ENCODE results near the gene DOCK2.

The DOCK2 gene

DNA sequence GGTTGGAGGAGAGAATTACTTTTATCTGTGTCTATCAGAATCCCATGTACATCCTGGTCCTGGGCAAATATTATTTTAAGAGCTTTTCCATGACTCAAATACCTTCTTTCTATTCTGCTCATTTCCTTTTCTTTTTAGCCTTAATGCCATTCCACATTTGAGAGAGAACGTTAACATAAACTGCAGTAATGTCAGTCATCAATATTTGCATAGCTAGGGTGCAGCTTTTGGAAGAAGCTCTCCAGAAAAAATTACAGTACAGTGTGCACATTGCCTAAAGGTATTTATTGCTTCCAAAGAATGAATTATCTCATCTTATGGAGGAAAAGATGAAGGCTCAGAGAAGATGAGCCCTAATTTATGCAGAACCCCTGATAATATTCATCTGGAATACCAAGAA lies 284.9 kb downstream of the DOCK2 start:
- Histone ChIP-seq H3K4me1 (no peaks in the 10 kb centered on the region), H3K9me3 (no peaks in the 10 kb centered on the region), H3K36me3 (no peaks in the 10 kb centered on the region), H3K27me3 (no peaks in the 10 kb centered on the region), H3K4me3 (no peak overlapping the region), H3K27ac (no peak overlapping the region)
- DNase-seq = no peak
- TF ChIP-seq, protein P1, sequence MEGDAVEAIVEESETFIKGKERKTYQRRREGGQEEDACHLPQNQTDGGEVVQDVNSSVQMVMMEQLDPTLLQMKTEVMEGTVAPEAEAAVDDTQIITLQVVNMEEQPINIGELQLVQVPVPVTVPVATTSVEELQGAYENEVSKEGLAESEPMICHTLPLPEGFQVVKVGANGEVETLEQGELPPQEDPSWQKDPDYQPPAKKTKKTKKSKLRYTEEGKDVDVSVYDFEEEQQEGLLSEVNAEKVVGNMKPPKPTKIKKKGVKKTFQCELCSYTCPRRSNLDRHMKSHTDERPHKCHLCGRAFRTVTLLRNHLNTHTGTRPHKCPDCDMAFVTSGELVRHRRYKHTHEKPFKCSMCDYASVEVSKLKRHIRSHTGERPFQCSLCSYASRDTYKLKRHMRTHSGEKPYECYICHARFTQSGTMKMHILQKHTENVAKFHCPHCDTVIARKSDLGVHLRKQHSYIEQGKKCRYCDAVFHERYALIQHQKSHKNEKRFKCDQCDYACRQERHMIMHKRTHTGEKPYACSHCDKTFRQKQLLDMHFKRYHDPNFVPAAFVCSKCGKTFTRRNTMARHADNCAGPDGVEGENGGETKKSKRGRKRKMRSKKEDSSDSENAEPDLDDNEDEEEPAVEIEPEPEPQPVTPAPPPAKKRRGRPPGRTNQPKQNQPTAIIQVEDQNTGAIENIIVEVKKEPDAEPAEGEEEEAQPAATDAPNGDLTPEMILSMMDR (IDR thresholded peaks at IDR 0.05) = no peak
- intact Hi-C loops (cut with DNase I; ENCODE audit: low total_unique reads) = no loop called here

- intact Hi-C loops (cut with DNase I; ENCODE audit: low total_unique reads) = no loop called here
- Histone ChIP-seq H3K36me3 (no peaks in the 10 kb centered on the region), H3K4me3 (no peak overlapping the region), H3K27ac (no peak overlapping the region), H3K4me1 (no peaks in the 10 kb centered on the region), H3K9me3 (no peaks in the 10 kb centered on the region), H3K27me3 (no peaks in the 10 kb centered on the region)
- TF ChIP-seq, protein P1 (IDR thresholded peaks at IDR 0.05) = no peak
- DNase-seq = no peak
These were observed 285.4 kb downstream of the DOCK2 start for GRCh38 chr5:169922474-169922873.

- Histone ChIP-seq H3K4me1 (no peaks in the 10 kb centered on the region), H3K9me3 (no peaks in the 10 kb centered on the region), H3K27ac (no peak overlapping the region), H3K36me3 (no peaks in the 10 kb centered on the region), H3K27me3 (no peaks in the 10 kb centered on the region), H3K4me3 (no peak overlapping the region)
- intact Hi-C loops (cut with DNase I; ENCODE audit: low total_unique reads) = no loop called here
- TF ChIP-seq, protein P1 (IDR thresholded peaks at IDR 0.05) = no peak
- DNase-seq = no peak
These were observed 286.9 kb downstream of the DOCK2 start for GRCh38 chr5:169923988-169924387.

- DNase-seq = no peak
- Histone ChIP-seq H3K27ac (no peak overlapping the region), H3K9me3 (no peaks in the 10 kb centered on the region), H3K36me3 (no peaks in the 10 kb centered on the region), H3K4me3 (no peak overlapping the region), H3K27me3 (no peaks in the 10 kb centered on the region), H3K4me1 (no peaks in the 10 kb centered on the region)
- intact Hi-C loops (cut with DNase I; ENCODE audit: low total_unique reads) = no loop called here
- TF ChIP-seq, protein P1 (IDR thresholded peaks at IDR 0.05) = no peak
These were observed 296.1 kb downstream of the DOCK2 start for GRCh38 chr5:169933127-169933526.

GRCh38 chr5:169933616-169934015 lies 296.5 kb downstream of the DOCK2 start:
- H3K27me3 ChIP-seq = no peaks in the 10 kb centered on the region
- DNase-seq = no peak
- intact Hi-C loops (cut with DNase I; ENCODE audit: low total_unique reads) = no loop called here

More at GRCh38 chr5:169933616-169934015, 296.5 kb downstream of the DOCK2 start:
- H3K4me1 ChIP-seq = no peaks in the 10 kb centered on the region
- no peaks in the 10 kb centered on the region for H3K36me3 ChIP-seq
- no peak overlapping the region for H3K27ac ChIP-seq
- TF ChIP-seq, protein P1 (IDR thresholded peaks at IDR 0.05) = no peak
- H3K9me3 ChIP-seq = no peaks in the 10 kb centered on the region
- no peak overlapping the region for H3K4me3 ChIP-seq

All from tibial artery (tissue), 4 donors.